Keratinocyte (primary cell): ENCODE data around the gene KHDRBS1. TPM values are rescaled to one million over a fixed set of nuclear protein-coding genes. Genes with fewer than 3 reads are reported as not detected.

Experiments used
- DNase-seq: peaks from one replicate; pipeline ENCODE4 v3.0.0-alpha.2; 2011; ENCODE audit warnings: low read depth, missing footprints, low spot score
- FAIRE-seq: peaks from 2 replicates; lab custom pipeline; 2011; peaks lifted over from hg19 to GRCh38; lab: Jason Lieb, UNC
- H2AFZ ChIP-seq: 2 replicates; pipeline ENCODE4 v1.6.0; 2012; ENCODE audit warnings: low read length, control low read depth, inconsistent platforms; ENCODE audit not compliant: control insufficient read depth
- H3K27ac ChIP-seq: 2 replicates; pipeline ENCODE4 v1.5.1; 2011; ENCODE audit warnings: low read length; ENCODE audit not compliant: control insufficient read depth, insufficient read depth
- H3K27me3 ChIP-seq: 3 replicates; pipeline ENCODE4 v1.6.0; 2011; ENCODE audit warnings: low read length; ENCODE audit not compliant: control insufficient read depth, insufficient read depth; ENCODE audit errors: extremely low read depth
- H3K36me3 ChIP-seq, 2 experiments: 2 replicates in 1 of 2; 3 replicates in 1 of 2; pipeline ENCODE4 v1.5.1; 2011; ENCODE audit warnings: low read length in 2 of 2, mild to moderate bottlenecking in 1 of 2; ENCODE audit not compliant: control insufficient read depth in 2 of 2, insufficient read depth in 2 of 2; ENCODE audit errors: extremely low read depth in 1 of 2
- H3K4me1 ChIP-seq: 3 replicates; pipeline ENCODE4 v1.5.1; 2011; ENCODE audit warnings: low read length; ENCODE audit not compliant: control insufficient read depth, insufficient read depth; ENCODE audit errors: extremely low read depth
- H3K4me2 ChIP-seq: 3 replicates; pipeline ENCODE4 v1.6.0; 2011; ENCODE audit warnings: low read depth, low read length; ENCODE audit not compliant: control insufficient read depth, insufficient read depth; ENCODE audit errors: extremely low read depth
- H3K4me3 ChIP-seq, 3 experiments: fragments of 200-600 bp in 1 of 3; sonication (generic) in 1 of 3; 2 replicates in 2 of 3; 3 replicates in 1 of 3; pipeline ENCODE4 v1.5.1; 2011 to 2016; ENCODE audit warnings: low read length in 3 of 3, mild to moderate bottlenecking in 3 of 3, control low read depth in 2 of 3, inconsistent platforms in 1 of 3, low read depth in 1 of 3, mixed read lengths in 1 of 3, mixed run types in 1 of 3, moderate library complexity in 1 of 3; ENCODE audit not compliant: control insufficient read depth in 2 of 3, insufficient read depth in 2 of 3; ENCODE audit errors: extremely low read depth in 1 of 3
- H3K79me2 ChIP-seq: 2 replicates; pipeline ENCODE4 v1.6.0; 2012; ENCODE audit warnings: low read length; ENCODE audit not compliant: control insufficient read depth, insufficient read depth
- H3K9ac ChIP-seq: 3 replicates; pipeline ENCODE4 v1.6.0; 2011; ENCODE audit warnings: low read length; ENCODE audit not compliant: control insufficient read depth, insufficient read depth; ENCODE audit errors: extremely low read depth
- H3K9me1 ChIP-seq: 3 replicates; pipeline ENCODE4 v1.6.0; 2011; ENCODE audit warnings: low read length; ENCODE audit not compliant: control insufficient read depth, insufficient read depth; ENCODE audit errors: extremely low read depth
- H3K9me3 ChIP-seq: 2 replicates; pipeline ENCODE4 v1.5.1; 2012; ENCODE audit warnings: low read depth, low read length; ENCODE audit not compliant: control insufficient read depth
- H4K20me1 ChIP-seq: 3 replicates; pipeline ENCODE4 v1.6.0; 2011; ENCODE audit warnings: low read length; ENCODE audit not compliant: control insufficient read depth, insufficient read depth; ENCODE audit errors: extremely low read depth
- CTCF ChIP-seq, 3 experiments: IDR thresholded peaks in 1 of 3; conservative IDR thresholded peaks in 1 of 3; optimal IDR thresholded peaks in 1 of 3; 2 replicates in 2 of 3; 3 replicates in 1 of 3; pipeline versions ENCODE3 to v1.5.1; 2011; ENCODE audit warnings: low read length in 3 of 3, mild to moderate bottlenecking in 3 of 3, moderate library complexity in 2 of 3, control low read depth in 1 of 3, inconsistent platforms in 1 of 3; ENCODE audit not compliant: insufficient read depth in 2 of 3; ENCODE audit errors: extremely low read depth in 1 of 3
- EZH2 ChIP-seq: IDR thresholded peaks from one replicate; pipeline ENCODE4 v1.6.1; 2012; ENCODE audit warnings: inconsistent platforms, mild to moderate bottlenecking, low read length, moderate library complexity
- dilution Hi-C: fragments of 300-500 bp; cut with MboI; formaldehyde crosslinking; loops from one replicate; pipeline ENCODE4 v1.7.0; 2020; ENCODE audit warnings: low sequenced_read_pairs; ENCODE audit not compliant: extremely low pct_ligation_motif_present
- polyA plus RNA-seq, 5 experiments: library from polyadenylated mRNA; depleted of rRNA in 3 of 5; stranded (reverse) in 3 of 5; stranded (forward) in 1 of 5; unstranded in 1 of 5; fragments of >200 nt; gene quantifications; 1 replicate in 1 of 5; 2 replicates in 3 of 5; 3 replicates in 1 of 5; pipeline versions ENCODE4 v1.2.1 to v1.2.3, GENCODE V29; 2011 to 2012; ENCODE audit warnings: missing spikeins in 2 of 5, low read depth in 1 of 5, low replicate concordance in 1 of 5

KHDRBS1 gene
- polyA plus RNA-seq, 1 donor (not counting 4 experiments of a cell fraction or from before 2014, with no cell fraction given) = 54.7 TPM

GRCh38 chr1:32060914-32061313 lies 47.2 kb downstream of the KHDRBS1 start:
- dilution Hi-C loops = no loop called here
- DNase-seq = no peak
- TF ChIP-seq EZH2 (no peak), CTCF (optimal IDR thresholded peaks at IDR 0.05 in 1 of 3, IDR thresholded peaks at IDR 0.05 in 1 of 3, conservative IDR thresholded peaks at IDR 0.05 in 1 of 3; ENCODE audit: extremely low read depth in 1 of 3, insufficient read depth in 2 of 3, low read length in 3 of 3) (no peak)
- H2AFZ ChIP-seq = no peak overlapping the region
- H4K20me1 ChIP-seq = peaks cover 3% of the 10 kb centered on the region
- no peaks in the 10 kb centered on the region for H3K27me3 ChIP-seq
- FAIRE-seq = no peak
- peaks cover 12% of the 10 kb centered on the region for H3K4me1 ChIP-seq
- no peaks in the 10 kb centered on the region for H3K79me2 ChIP-seq
- H3K4me3 ChIP-seq = no peak overlapping the region
- no peaks in the 10 kb centered on the region for H3K9me3 ChIP-seq
- H3K27ac ChIP-seq = no peak overlapping the region
- no peak overlapping the region for H3K9ac ChIP-seq
- H3K9me1 ChIP-seq = no peaks in the 10 kb centered on the region
- no peak overlapping the region for H3K4me2 ChIP-seq
- peaks cover 16 to 22% of the 10 kb centered on the region in 2 experiments for H3K36me3 ChIP-seq

GRCh38 chr1:32062867-32063230 lies 49.2 kb downstream of the KHDRBS1 start:
- FAIRE-seq (no peak), DNase-seq (no peak)
- H3K4me2 ChIP-seq = no peak overlapping the region
- H3K9me1 ChIP-seq = no peaks in the 10 kb centered on the region
- H3K4me1 ChIP-seq = peaks cover 24% of the 10 kb centered on the region
- TF ChIP-seq CTCF (optimal IDR thresholded peaks at IDR 0.05 in 1 of 3, IDR thresholded peaks at IDR 0.05 in 1 of 3, conservative IDR thresholded peaks at IDR 0.05 in 1 of 3; ENCODE audit: extremely low read depth in 1 of 3, insufficient read depth in 2 of 3, low read length in 3 of 3) (no peak), EZH2 (no peak)
- H3K27ac ChIP-seq = peak overlapping the region; percentile 33
- H3K4me3 ChIP-seq = no peak overlapping the region
- no peak overlapping the region for H3K9ac ChIP-seq
- no peak overlapping the region for H2AFZ ChIP-seq
- peaks cover 11 to 18% of the 10 kb centered on the region in 2 experiments for H3K36me3 ChIP-seq
- no peaks in the 10 kb centered on the region for H3K27me3 ChIP-seq
- H4K20me1 ChIP-seq = peaks cover 3% of the 10 kb centered on the region
- dilution Hi-C loops = no loop called here
- H3K9me3 ChIP-seq = no peaks in the 10 kb centered on the region
- no peaks in the 10 kb centered on the region for H3K79me2 ChIP-seq
